ENCODE measurements around the gene HID1.
A peak's percentile ranks its signal among the peaks of the same experiment; 100 is the strongest.

Gene HID1

DNA sequence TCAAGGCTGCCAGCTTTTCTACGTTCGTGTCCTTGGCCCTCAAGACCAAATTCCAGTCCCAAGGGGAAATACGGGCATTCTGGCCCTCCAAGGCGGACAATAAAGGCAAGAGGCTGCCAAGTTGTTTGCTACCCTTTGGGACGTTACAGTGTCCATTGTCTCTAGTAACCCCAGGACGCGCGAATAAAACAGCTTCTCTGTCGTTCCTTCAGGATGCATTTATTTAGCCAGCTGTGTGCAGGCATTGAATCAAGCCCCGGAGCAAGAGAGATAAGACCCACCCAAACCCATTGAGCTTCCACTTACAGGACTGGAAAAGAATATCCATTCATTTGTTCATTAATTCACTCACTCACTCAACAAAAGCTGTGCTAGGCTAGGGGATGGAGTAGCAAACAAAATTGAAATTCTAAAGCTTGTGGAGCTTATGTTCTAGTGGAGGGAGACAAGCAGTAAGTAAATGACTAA is 40.6 kb upstream of the HID1 start:
- ChIA-PET POLR2A (interaction anchor here (0.7 to 6.8 kb wide), 46 partner anchors 8 to 393 kb away, joined by 3 to 169 read pairs (median 6); partner anchors contain the start of genes ATP5PD, CDR2L, FDXR and GRB2), CTCF (interaction anchor here (1.0 to 4.3 kb wide), 3 partner anchors 23 to 227 kb away, joined by 3 to 60 read pairs (median 3); no protein-coding TSS in a partner anchor)
- DNase-seq (ENCODE audit: extremely low spot score): no peak
- TF ChIP-seq SP1 (IDR thresholded peaks at IDR 0.05): no peak
- no peak for TF ChIP-seq CTBP1 (IDR thresholded peaks at IDR 0.05; ENCODE audit: borderline replicate concordance)
- no peak for TF ChIP-seq SUZ12 (IDR thresholded peaks at IDR 0.05)

DNA sequence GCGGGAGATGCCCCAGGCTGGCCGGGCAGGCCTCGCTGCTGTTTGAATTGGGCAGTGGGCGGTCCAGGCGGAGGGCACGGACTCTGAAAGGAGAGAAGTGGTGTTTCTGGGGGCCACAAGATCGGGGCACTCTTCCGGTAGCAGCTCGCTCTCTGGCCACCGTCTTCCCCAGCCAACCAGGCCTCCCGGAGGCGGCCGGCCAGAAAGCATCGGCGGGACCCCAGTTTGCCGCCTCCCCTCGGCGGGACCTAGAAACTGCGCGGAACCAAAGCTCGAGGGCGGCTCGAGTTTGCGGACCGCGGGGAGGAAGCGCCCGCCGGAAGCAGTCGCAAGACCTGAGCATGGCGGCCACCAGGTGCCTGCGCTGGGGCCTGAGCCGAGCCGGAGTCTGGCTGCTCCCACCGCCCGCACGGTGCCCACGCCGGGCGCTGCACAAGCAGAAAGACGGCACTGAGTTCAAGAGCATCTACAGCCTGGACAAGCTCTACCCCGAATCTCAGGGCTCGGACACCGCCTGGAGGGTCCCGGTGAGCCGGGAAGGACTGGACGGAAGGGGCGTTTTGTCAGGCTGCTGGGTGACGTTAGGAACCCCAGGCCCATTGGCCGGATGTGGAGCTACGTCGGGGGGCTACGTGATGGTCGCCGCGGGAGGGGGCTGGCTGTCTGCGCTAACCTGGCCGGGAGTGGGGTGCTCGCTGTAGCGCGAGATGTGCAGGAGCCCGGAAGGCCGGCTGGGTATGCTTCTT is 40.0 kb upstream of the HID1 start, which contains the start of gene MRPL58:
MRPL58 (plus strand) TSS at position 325 of the 746 bp plus-strand sequence; CDS start at position 342, 17 bp downstream.
- DNase-seq (ENCODE audit: extremely low spot score): peak; percentile 90
- no peak for TF ChIP-seq FOXA1 (IDR thresholded peaks at IDR 0.05)
- TF ChIP-seq ZNF384 (IDR thresholded peaks at IDR 0.05): no peak
- no peak for TF ChIP-seq LEF1 (IDR thresholded peaks at IDR 0.05; ENCODE audit: borderline replicate concordance)
- peak; percentile 47; the same call in 1 of the 2 replicates for TF ChIP-seq L3MBTL2 (conservative IDR thresholded peaks at IDR 0.05)
- TF ChIP-seq FOXK2 (IDR thresholded peaks at IDR 0.05): no peak
- TF ChIP-seq FOXM1 (IDR thresholded peaks at IDR 0.05; ENCODE audit: borderline replicate concordance): no peak
- peak; percentile 57 for TF ChIP-seq ELF4 (IDR thresholded peaks at IDR 0.05)
- no peak for TF ChIP-seq NFRKB (IDR thresholded peaks at IDR 0.05)
- no peak for TF ChIP-seq SUZ12 (IDR thresholded peaks at IDR 0.05)
- no peak for TF ChIP-seq TARDBP (IDR thresholded peaks at IDR 0.05)
- TF ChIP-seq HDGF (IDR thresholded peaks at IDR 0.05; ENCODE audit: borderline replicate concordance): no peak
- no peak; the same call in 1 of the 2 replicates for TF ChIP-seq ARNT (IDR thresholded peaks at IDR 0.05)
- no peak for TF ChIP-seq SP1 (IDR thresholded peaks at IDR 0.05)
- TF ChIP-seq, protein P1, sequence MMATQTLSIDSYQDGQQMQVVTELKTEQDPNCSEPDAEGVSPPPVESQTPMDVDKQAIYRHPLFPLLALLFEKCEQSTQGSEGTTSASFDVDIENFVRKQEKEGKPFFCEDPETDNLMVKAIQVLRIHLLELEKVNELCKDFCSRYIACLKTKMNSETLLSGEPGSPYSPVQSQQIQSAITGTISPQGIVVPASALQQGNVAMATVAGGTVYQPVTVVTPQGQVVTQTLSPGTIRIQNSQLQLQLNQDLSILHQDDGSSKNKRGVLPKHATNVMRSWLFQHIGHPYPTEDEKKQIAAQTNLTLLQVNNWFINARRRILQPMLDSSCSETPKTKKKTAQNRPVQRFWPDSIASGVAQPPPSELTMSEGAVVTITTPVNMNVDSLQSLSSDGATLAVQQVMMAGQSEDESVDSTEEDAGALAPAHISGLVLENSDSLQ (IDR thresholded peaks at IDR 0.05): no peak
- TF ChIP-seq BHLHE40 (IDR thresholded peaks at IDR 0.05; ENCODE audit: borderline replicate concordance): no peak
- peak; percentile 67; the same call in 1 of the 2 replicates for TF ChIP-seq CTBP1 (IDR thresholded peaks at IDR 0.05; ENCODE audit: borderline replicate concordance)
- ChIA-PET POLR2A (interaction anchor here (0.6 to 6.8 kb wide), 52 partner anchors 7 to 393 kb away, joined by 3 to 169 read pairs (median 6); partner anchors contain the start of genes ATP5PD, CDR2L, FDXR and GRB2), CTCF (interaction anchor here (0.8 to 4.3 kb wide), 8 partner anchors 11 to 228 kb away, joined by 3 to 60 read pairs (median 4); partner anchors contain the start of gene CDR2L)

DNA sequence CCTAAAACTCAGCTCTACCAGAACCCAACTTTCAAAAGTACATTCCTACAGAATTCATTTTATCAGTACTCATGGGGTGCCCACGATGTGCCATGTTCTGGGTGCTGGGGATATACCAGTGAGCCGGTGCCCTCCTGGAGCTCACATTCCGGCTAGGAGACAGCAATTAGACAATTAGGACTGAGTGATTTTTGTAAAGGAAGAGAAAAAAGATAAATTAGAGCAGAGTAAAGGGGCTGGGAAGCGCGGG is 39.5 kb upstream of the HID1 start:
- POLR2A ChIA-PET: interaction anchor here (0.7 to 6.8 kb wide), 37 partner anchors 8 to 258 kb away, joined by 3 to 169 read pairs (median 8); partner anchors contain the start of genes ATP5PD, CDR2L, FDXR and HID1
- CTCF ChIA-PET: interaction anchor here (0.8 to 4.3 kb wide), 8 partner anchors 12 to 119 kb away, joined by 3 to 60 read pairs (median 4); partner anchors contain the start of genes CDR2L and NT5C
- DNase-seq (ENCODE audit: extremely low spot score): no peak
- TF ChIP-seq L3MBTL2 (conservative IDR thresholded peaks at IDR 0.05): peak; percentile 59
- no peak for TF ChIP-seq FOXA1 (IDR thresholded peaks at IDR 0.05)

DNA sequence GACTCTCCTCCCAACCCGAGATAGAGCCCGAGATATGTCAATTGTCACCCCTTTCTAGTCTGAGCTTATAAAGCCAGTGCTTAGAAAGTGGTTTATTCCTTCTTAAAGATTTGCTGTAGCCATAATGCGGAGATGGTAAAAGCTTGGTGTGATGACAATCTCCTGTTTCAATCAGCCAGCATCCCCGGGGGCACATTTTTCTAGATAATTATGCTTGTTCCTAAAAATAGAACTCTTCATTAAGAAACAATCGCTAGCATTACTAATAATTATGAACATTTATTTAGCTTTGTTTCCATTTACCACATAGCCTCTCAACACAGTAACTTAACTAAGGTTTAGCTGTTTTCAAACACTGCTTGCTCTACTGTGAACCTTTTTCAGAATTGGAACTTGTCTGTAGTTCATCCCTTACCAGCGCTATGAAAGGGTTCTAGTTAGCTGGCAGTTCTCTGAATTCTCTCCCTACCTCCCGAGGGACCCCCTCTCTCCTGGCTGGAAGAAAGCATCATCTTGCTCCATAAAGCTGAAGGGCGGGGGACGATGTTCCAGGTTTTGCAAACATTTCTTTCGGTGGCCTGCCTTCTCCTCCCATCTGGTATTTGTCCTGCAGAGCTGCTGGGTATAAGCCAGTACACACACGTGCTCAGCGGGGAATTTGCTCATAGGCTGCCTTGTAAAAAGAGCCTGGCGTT is 39.0 kb upstream of the HID1 start:
- ChIA-PET POLR2A (interaction anchor here (0.6 to 6.8 kb wide), 39 partner anchors 9 to 768 kb away, joined by 3 to 169 read pairs (median 6); partner anchors contain the start of genes ARMC7, ATP5PD, CDR2L and FDXR), CTCF (interaction anchor here (0.6 to 4.3 kb wide), 10 partner anchors 12 to 1142 kb away, joined by 3 to 60 read pairs (median 3); partner anchors contain the start of gene NT5C)
- DNase-seq (ENCODE audit: extremely low spot score): peak; percentile 52
- no peak for TF ChIP-seq ARNT (IDR thresholded peaks at IDR 0.05)
- no peak for TF ChIP-seq LEF1 (IDR thresholded peaks at IDR 0.05; ENCODE audit: borderline replicate concordance)
- no peak for TF ChIP-seq HDGF (IDR thresholded peaks at IDR 0.05; ENCODE audit: borderline replicate concordance)
- no peak for TF ChIP-seq L3MBTL2 (conservative IDR thresholded peaks at IDR 0.05)
- TF ChIP-seq SP1 (IDR thresholded peaks at IDR 0.05): no peak
- no peak for TF ChIP-seq SUZ12 (IDR thresholded peaks at IDR 0.05)
- no peak for TF ChIP-seq FOXK2 (IDR thresholded peaks at IDR 0.05)
- TF ChIP-seq ELF4 (IDR thresholded peaks at IDR 0.05): no peak
- no peak for TF ChIP-seq TARDBP (IDR thresholded peaks at IDR 0.05)

DNA sequence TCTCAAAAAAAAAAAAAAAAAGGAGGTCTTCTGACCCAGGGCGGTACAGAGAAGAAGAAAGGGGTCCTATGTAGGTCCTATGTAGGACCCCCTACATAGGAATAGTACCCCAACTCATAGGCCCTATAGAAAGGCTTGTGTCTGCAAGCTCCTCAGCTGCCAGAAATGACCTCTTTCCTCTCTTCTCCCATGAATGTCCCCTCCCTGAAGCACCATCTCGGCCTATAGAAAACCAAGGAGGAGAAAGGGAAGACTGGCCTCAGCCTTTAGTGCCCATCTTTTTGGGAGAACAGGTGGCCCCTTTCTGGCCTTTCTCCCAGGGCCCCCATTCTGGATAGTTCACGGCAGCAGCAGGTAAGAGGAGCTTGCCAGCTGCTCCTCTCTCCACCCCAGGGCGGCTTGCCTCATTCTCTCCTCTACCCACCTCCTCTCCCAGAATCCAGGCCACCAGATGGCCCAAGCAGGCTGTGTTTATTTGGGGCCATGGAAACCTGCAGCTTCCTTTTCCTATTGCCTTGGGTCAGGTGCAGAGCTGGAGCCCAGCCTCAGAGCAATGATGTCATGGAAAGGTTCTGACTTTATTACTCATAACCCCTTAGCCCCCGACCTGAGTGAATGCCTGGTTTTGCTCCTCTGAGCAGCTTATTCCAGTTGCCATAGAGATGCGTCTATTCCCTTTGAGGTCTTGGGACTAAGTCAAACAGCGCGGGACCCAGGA is 38.3 kb upstream of the HID1 start:
- TF ChIP-seq LEF1 (IDR thresholded peaks at IDR 0.05; ENCODE audit: borderline replicate concordance) (no peak), CTBP1 (IDR thresholded peaks at IDR 0.05; ENCODE audit: borderline replicate concordance) (no peak), TARDBP (IDR thresholded peaks at IDR 0.05) (no peak), FOXK2 (IDR thresholded peaks at IDR 0.05) (no peak), L3MBTL2 (conservative IDR thresholded peaks at IDR 0.05) (no peak), SP1 (IDR thresholded peaks at IDR 0.05) (no peak), FOXM1 (IDR thresholded peaks at IDR 0.05; ENCODE audit: borderline replicate concordance) (no peak), ZNF384 (IDR thresholded peaks at IDR 0.05) (no peak), NFRKB (IDR thresholded peaks at IDR 0.05) (no peak), SUZ12 (IDR thresholded peaks at IDR 0.05) (no peak), HDGF (IDR thresholded peaks at IDR 0.05; ENCODE audit: borderline replicate concordance) (no peak), BHLHE40 (IDR thresholded peaks at IDR 0.05; ENCODE audit: borderline replicate concordance) (no peak), ARNT (IDR thresholded peaks at IDR 0.05) (no peak), FOXA1 (IDR thresholded peaks at IDR 0.05) (no peak), ELF4 (IDR thresholded peaks at IDR 0.05) (no peak)
- TF ChIP-seq, protein P1 (IDR thresholded peaks at IDR 0.05): no peak
- DNase-seq (ENCODE audit: extremely low spot score): peak; percentile 39
- ChIA-PET POLR2A (interaction anchor here (0.6 to 6.8 kb wide), 22 partner anchors 8 to 769 kb away, joined by 3 to 169 read pairs (median 18); partner anchors contain the start of genes ARMC7, CDR2L, FDXR and HID1), CTCF (interaction anchor here (0.6 to 4.3 kb wide), 8 partner anchors 12 to 191 kb away, joined by 3 to 60 read pairs (median 4); partner anchors contain the start of gene NT5C)
